ENCODE data around the gene SLC22A2. TPM values are rescaled to one million over a fixed set of nuclear protein-coding genes. Genes with fewer than 3 reads are reported as not detected.
A peak's percentile ranks its signal among the peaks of the same experiment; 100 is the strongest.

Gene SLC22A2
- total and polyA plus RNA-seq, 4 donors = not detected

DNA sequence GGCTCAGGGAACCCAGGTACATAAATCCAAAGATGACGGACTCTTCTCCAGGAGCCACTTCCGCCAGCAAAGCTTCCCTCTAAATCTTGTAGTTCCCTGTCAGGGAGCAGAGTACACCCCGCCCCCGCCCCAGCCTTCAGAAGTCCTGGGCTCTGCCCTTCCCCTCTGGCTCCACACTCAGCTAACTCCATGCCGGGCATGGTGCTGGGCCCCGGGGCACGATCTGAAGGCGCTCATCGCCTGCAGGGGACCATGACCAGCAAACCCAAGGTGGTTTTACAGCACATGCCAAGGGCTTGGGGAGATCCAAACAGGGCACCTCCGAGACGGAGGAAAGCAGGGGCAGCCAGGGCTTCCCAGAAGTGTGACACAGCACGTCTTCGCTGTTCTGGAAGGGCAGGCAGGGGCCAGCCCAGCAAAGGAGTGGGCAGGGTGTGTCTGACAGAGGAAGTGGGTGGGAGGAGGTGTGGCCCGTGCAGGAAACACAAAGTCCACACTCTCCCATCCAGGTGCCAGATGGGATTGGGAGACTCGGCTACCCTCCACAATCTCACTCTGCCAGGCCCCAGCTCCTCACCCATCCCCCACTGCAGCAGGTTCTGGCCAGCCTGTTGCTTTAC is 41.6 kb upstream of the SLC22A2 start:
- H3K36me3 ChIP-seq (ENCODE audit: control insufficient read depth in 4 of 4, insufficient read depth in 3 of 4, low read depth in 1 of 4, low read length in 3 of 4) = no peaks in the 10 kb centered on the region
- TF ChIP-seq, protein P1, sequence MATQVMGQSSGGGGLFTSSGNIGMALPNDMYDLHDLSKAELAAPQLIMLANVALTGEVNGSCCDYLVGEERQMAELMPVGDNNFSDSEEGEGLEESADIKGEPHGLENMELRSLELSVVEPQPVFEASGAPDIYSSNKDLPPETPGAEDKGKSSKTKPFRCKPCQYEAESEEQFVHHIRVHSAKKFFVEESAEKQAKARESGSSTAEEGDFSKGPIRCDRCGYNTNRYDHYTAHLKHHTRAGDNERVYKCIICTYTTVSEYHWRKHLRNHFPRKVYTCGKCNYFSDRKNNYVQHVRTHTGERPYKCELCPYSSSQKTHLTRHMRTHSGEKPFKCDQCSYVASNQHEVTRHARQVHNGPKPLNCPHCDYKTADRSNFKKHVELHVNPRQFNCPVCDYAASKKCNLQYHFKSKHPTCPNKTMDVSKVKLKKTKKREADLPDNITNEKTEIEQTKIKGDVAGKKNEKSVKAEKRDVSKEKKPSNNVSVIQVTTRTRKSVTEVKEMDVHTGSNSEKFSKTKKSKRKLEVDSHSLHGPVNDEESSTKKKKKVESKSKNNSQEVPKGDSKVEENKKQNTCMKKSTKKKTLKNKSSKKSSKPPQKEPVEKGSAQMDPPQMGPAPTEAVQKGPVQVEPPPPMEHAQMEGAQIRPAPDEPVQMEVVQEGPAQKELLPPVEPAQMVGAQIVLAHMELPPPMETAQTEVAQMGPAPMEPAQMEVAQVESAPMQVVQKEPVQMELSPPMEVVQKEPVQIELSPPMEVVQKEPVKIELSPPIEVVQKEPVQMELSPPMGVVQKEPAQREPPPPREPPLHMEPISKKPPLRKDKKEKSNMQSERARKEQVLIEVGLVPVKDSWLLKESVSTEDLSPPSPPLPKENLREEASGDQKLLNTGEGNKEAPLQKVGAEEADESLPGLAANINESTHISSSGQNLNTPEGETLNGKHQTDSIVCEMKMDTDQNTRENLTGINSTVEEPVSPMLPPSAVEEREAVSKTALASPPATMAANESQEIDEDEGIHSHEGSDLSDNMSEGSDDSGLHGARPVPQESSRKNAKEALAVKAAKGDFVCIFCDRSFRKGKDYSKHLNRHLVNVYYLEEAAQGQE (IDR thresholded peaks at IDR 0.05) = no peak
- peak in 1 of 2 donors; percentile 26 for TF ChIP-seq RAD21 (IDR thresholded peaks at IDR 0.05)
- peak; percentile 23 to 40 for TF ChIP-seq HNF4A (conservative IDR thresholded peaks at IDR 0.05)
- H3K27me3 ChIP-seq (ENCODE audit: control insufficient read depth in 4 of 4, insufficient read depth in 4 of 4, low read length in 3 of 4) = no peaks in the 10 kb centered on the region
- H3K9me3 ChIP-seq (ENCODE audit: control insufficient read depth in 4 of 4, low read length in 3 of 4) = no peaks in the 10 kb centered on the region
- DNase-seq (ENCODE audit: low spot score) = no peak
- peaks cover 0 to 6% (median 0%) of the 10 kb centered on the region in 4 donors for H3K4me1 ChIP-seq (ENCODE audit: control insufficient read depth in 4 of 4, insufficient read depth in 4 of 4, low read length in 3 of 4)
- WGBS = 72% methylated on average over 15 of the region's 15 CpGs
- no peak overlapping the region for H3K4me3 ChIP-seq (ENCODE audit: low read depth in 1 of 3, low read length in 3 of 3)
- H3K27ac ChIP-seq (ENCODE audit: low read depth in 1 of 2, low read length in 2 of 2) = no peak overlapping the region
- H3K9ac ChIP-seq (ENCODE audit: low read depth in 1 of 2, low read length in 2 of 2) = no peak overlapping the region

DNA sequence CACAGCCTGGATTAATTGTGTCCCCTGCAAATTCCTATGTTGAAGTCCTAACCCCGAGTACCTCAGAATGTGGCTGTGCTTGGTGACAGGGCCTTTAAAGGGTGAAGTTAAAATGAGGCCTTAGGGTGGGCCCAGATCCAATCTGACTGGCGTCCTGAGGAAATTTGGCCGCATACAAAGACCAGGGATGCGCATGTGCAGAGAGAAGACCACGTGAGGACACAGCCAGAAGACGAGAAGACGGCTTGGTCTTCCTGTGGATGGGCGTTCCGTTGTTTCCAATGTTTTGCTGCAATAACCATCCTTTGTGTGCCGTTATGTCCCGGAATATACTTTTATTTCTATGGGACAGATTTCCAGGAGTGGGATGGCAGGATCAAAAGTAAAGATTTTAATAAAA is 40.9 kb upstream of the SLC22A2 start:
- no peaks in the 10 kb centered on the region for H3K9me3 ChIP-seq (ENCODE audit: control insufficient read depth in 4 of 4, low read length in 3 of 4)
- no peak overlapping the region for H3K27ac ChIP-seq (ENCODE audit: low read depth in 1 of 2, low read length in 2 of 2)
- 96% methylated on average over 11 of the region's 11 CpGs for WGBS
- H3K4me1 ChIP-seq (ENCODE audit: control insufficient read depth in 4 of 4, insufficient read depth in 4 of 4, low read length in 3 of 4) = peaks cover 0 to 6% (median 0%) of the 10 kb centered on the region in 4 donors
- DNase-seq (ENCODE audit: low spot score) = no peak
- no peaks in the 10 kb centered on the region for H3K36me3 ChIP-seq (ENCODE audit: control insufficient read depth in 4 of 4, insufficient read depth in 3 of 4, low read depth in 1 of 4, low read length in 3 of 4)
- TF ChIP-seq FOXA2 (IDR thresholded peaks at IDR 0.05) = no peak
- H3K9ac ChIP-seq (ENCODE audit: low read depth in 1 of 2, low read length in 2 of 2) = no peak overlapping the region
- no peak overlapping the region for H3K4me3 ChIP-seq (ENCODE audit: low read depth in 1 of 3, low read length in 3 of 3)
- no peaks in the 10 kb centered on the region for H3K27me3 ChIP-seq (ENCODE audit: control insufficient read depth in 4 of 4, insufficient read depth in 4 of 4, low read length in 3 of 4)

DNA sequence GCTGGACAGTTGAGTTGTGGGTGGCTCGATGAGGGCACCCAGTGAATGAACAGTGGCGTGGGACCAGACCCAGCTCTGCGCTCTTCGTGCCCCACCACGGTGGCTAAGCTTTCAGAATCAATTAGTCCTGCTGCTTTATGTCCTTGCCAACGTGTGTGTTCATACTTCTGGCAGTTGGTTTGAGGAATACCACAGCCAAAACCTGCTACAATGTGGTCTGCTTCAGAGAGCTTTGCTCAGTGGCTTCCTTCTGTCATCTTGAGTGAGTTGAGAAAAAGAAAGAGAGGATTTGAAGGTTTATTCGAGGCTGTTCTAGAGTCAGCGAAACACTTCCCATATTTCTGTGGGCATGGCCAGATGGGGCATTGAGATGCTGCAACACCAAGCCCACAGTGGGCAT is 39.5 kb upstream of the SLC22A2 start:
- H3K9me3 ChIP-seq (ENCODE audit: control insufficient read depth in 4 of 4, low read length in 3 of 4) = no peaks in the 10 kb centered on the region
- no peak overlapping the region for H3K27ac ChIP-seq (ENCODE audit: low read depth in 1 of 2, low read length in 2 of 2)
- H3K36me3 ChIP-seq (ENCODE audit: control insufficient read depth in 4 of 4, insufficient read depth in 3 of 4, low read depth in 1 of 4, low read length in 3 of 4) = no peaks in the 10 kb centered on the region
- no peak for DNase-seq (ENCODE audit: low spot score)
- H3K9ac ChIP-seq (ENCODE audit: low read depth in 1 of 2, low read length in 2 of 2) = no peak overlapping the region
- WGBS = 87% methylated on average over 8 of the region's 8 CpGs
- no peak overlapping the region for H3K4me3 ChIP-seq (ENCODE audit: low read depth in 1 of 3, low read length in 3 of 3)
- H3K27me3 ChIP-seq (ENCODE audit: control insufficient read depth in 4 of 4, insufficient read depth in 4 of 4, low read length in 3 of 4) = no peaks in the 10 kb centered on the region
- H3K4me1 ChIP-seq (ENCODE audit: control insufficient read depth in 4 of 4, insufficient read depth in 4 of 4, low read length in 3 of 4) = peaks cover 0 to 6% (median 0%) of the 10 kb centered on the region in 4 donors
- TF ChIP-seq FOXA2 (IDR thresholded peaks at IDR 0.05) (no peak), FOXA1 (IDR thresholded peaks at IDR 0.05) (no peak), RAD21 (IDR thresholded peaks at IDR 0.05) (no peak), JUND (IDR thresholded peaks at IDR 0.05) (no peak), TAF1 (conservative IDR thresholded peaks at IDR 0.05) (no peak), YY1 (IDR thresholded peaks at IDR 0.05) (no peak), HNF4A (conservative IDR thresholded peaks at IDR 0.05) (no peak), SP1 (IDR thresholded peaks at IDR 0.05) (no peak), HNF4G (IDR thresholded peaks at IDR 0.05) (no peak), GABPA (IDR thresholded peaks at IDR 0.05 in 1 of 2, conservative IDR thresholded peaks at IDR 0.05 in 1 of 2) (no peak), EGR1 (IDR thresholded peaks at IDR 0.05; ENCODE audit: low read depth in 2 of 2) (no peak), NR2F2 (IDR thresholded peaks at IDR 0.05) (no peak), RXRA (IDR thresholded peaks at IDR 0.05) (no peak)
- TF ChIP-seq, protein P2, sequence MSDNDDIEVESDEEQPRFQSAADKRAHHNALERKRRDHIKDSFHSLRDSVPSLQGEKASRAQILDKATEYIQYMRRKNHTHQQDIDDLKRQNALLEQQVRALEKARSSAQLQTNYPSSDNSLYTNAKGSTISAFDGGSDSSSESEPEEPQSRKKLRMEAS (IDR thresholded peaks at IDR 0.05) = no peak
- TF ChIP-seq, protein P1 (IDR thresholded peaks at IDR 0.05) = no peak
- TF ChIP-seq, protein P3, sequence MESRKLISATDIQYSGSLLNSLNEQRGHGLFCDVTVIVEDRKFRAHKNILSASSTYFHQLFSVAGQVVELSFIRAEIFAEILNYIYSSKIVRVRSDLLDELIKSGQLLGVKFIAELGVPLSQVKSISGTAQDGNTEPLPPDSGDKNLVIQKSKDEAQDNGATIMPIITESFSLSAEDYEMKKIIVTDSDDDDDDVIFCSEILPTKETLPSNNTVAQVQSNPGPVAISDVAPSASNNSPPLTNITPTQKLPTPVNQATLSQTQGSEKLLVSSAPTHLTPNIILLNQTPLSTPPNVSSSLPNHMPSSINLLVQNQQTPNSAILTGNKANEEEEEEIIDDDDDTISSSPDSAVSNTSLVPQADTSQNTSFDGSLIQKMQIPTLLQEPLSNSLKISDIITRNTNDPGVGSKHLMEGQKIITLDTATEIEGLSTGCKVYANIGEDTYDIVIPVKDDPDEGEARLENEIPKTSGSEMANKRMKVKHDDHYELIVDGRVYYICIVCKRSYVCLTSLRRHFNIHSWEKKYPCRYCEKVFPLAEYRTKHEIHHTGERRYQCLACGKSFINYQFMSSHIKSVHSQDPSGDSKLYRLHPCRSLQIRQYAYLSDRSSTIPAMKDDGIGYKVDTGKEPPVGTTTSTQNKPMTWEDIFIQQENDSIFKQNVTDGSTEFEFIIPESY (IDR thresholded peaks at IDR 0.05) = no peak
- TF ChIP-seq, protein P4, sequence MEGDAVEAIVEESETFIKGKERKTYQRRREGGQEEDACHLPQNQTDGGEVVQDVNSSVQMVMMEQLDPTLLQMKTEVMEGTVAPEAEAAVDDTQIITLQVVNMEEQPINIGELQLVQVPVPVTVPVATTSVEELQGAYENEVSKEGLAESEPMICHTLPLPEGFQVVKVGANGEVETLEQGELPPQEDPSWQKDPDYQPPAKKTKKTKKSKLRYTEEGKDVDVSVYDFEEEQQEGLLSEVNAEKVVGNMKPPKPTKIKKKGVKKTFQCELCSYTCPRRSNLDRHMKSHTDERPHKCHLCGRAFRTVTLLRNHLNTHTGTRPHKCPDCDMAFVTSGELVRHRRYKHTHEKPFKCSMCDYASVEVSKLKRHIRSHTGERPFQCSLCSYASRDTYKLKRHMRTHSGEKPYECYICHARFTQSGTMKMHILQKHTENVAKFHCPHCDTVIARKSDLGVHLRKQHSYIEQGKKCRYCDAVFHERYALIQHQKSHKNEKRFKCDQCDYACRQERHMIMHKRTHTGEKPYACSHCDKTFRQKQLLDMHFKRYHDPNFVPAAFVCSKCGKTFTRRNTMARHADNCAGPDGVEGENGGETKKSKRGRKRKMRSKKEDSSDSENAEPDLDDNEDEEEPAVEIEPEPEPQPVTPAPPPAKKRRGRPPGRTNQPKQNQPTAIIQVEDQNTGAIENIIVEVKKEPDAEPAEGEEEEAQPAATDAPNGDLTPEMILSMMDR (IDR thresholded peaks at IDR 0.05; ENCODE audit: low read depth, low read length, missing input control) = no peak

Data from liver (tissue), 9 donors.